ENCODE measurements around the gene PPP1R26. TPM values are rescaled to one million over a fixed set of nuclear protein-coding genes. Genes with fewer than 3 reads are reported as not detected.
"Not testable (repeated sequence)": the region's sequence is repeated elsewhere in the genome, so short reads cannot be mapped to it uniquely, and the experiment has no call there.

The PPP1R26 gene
- total RNA-seq, 2 experiments from 2014 or later, result 3.5 to 4.9 TPM

GRCh38 chr9:135447126-135447525, 32.5 kb upstream of the PPP1R26 start:
- peaks cover 3% of the 10 kb centered on the region for H3K4me1 Mint-ChIP-seq (ENCODE audit: low read depth)
- CTCF ChIA-PET, result no interaction called here
- H3K27me3 Mint-ChIP-seq, result peaks cover 6% of the 10 kb centered on the region
- no peak for DNase-seq
- no peaks in the 10 kb centered on the region for H3K36me3 Mint-ChIP-seq
- H3K4me3 Mint-ChIP-seq, result no peak overlapping the region
- intact Hi-C loops (cut with micrococcal nuclease), result no loop called here
- H3K9me3 Mint-ChIP-seq, result no peaks in the 10 kb centered on the region
- H3K27ac Mint-ChIP-seq, result no peak overlapping the region
- POLR2A ChIA-PET, result no interaction called here

DNA sequence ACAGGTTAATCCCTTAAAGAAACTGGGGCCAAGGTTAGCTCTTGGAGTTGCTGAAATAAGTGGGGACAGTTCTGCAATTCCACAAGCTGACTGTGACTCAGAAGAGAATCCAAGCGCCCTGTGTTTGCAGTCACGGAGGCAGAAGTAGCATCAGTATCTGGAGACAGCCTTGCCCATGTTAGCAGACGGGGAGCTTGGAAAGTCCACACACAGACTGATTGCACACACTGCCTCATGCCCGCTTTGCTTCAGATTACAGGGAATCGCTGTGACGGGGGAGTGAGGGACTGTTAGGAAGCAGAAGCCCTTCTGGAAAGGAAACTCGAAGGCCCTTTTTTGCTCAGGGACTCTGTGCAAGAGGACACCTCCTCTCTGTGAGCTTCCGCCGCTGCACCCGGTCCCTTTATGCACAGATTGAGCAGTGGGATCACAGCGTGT, 30.9 kb upstream of the PPP1R26 start:
- Mint-ChIP-seq H3K36me3 (no peaks in the 10 kb centered on the region), H3K27me3 (peaks cover 1% of the 10 kb centered on the region), H3K4me3 (no peak overlapping the region), H3K27ac (no peak overlapping the region), H3K4me1 (ENCODE audit: low read depth) (peaks cover 3% of the 10 kb centered on the region), H3K9me3 (no peaks in the 10 kb centered on the region)
- DNase-seq, result no peak
- intact Hi-C loops (cut with micrococcal nuclease), result no loop called here
- ChIA-PET POLR2A (no interaction called here), CTCF (no interaction called here)

DNA sequence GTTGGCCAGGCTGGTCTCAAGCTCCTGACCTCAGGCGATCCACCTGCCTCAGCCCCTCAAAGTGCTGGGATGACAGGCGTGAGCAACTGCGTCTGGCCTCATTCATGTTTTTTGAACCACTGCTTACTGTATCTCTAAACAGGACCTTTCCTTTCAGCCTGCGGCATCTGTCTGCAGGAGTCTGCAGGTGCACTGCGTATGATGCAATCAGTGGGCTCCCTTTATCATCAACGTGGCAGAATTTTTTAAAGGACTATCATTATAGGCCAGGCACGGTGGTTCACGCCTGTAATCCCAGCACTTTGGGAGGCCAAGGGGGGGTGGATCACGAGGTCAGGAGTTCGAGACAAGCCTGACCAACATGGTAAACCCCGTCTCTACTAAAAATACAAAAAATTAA, 30.1 kb upstream of the PPP1R26 start:
- CTCF ChIA-PET, POLR2A ChIA-PET, H3K4me3 Mint-ChIP-seq: not testable (repeated sequence)

DNA sequence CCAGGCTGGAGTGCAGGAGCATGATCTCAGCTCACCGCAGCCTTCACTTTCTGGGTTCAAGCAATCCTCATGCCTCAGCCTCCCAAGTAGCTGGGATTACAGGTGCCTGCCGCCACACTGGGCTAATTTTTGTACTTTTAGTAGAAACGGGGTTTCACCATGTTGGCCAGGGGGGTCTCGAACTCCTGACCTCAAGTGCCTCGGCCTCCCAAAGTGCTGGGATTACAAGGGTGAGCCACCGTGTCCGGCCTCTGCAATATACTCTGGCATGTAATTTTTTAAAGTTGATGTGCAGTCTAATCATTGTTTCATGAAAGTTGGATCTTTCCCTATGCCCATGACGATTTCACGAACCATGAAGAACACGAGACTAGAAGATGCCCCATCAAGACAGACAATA, 28.6 kb upstream of the PPP1R26 start:
- Mint-ChIP-seq H3K27ac (no peak overlapping the region), H3K4me1 (ENCODE audit: low read depth) (peaks cover 1% of the 10 kb centered on the region), H3K36me3 (no peaks in the 10 kb centered on the region), H3K4me3 (no peak overlapping the region), H3K9me3 (no peaks in the 10 kb centered on the region), H3K27me3 (peaks cover 8% of the 10 kb centered on the region)
- no peak for DNase-seq
- ChIA-PET CTCF (no interaction called here), POLR2A (no interaction called here)
- intact Hi-C loops (cut with micrococcal nuclease), result no loop called here

More for the DNA sequence above, 30.1 kb upstream of the PPP1R26 start:
- H3K4me1 Mint-ChIP-seq (ENCODE audit: low read depth); DNase-seq; H3K9me3 Mint-ChIP-seq; H3K27me3 Mint-ChIP-seq; H3K27ac Mint-ChIP-seq; H3K36me3 Mint-ChIP-seq; intact Hi-C loops (cut with micrococcal nuclease): not testable (repeated sequence)

DNA sequence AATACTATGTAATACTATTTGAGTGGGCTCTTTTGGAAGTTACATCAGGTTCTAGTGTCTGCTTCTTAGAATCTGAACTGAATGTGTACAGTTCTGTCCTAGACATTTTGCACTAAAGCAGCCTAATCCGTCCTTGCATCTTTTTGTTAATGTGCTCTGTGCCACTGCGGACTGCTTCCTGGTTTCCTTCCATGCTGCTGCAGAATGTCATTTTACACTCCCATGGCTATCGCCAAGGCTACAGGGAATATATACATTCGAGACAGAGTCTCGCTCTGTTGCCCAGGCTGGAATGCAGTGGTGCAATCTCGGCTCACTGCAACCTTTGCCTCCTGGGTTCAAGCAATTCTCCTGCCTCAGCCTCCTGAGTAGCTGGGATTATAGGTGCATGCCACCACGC, 27.7 kb upstream of the PPP1R26 start:
- DNase-seq; H3K9me3 Mint-ChIP-seq; intact Hi-C loops (cut with micrococcal nuclease); H3K36me3 Mint-ChIP-seq; H3K4me1 Mint-ChIP-seq (ENCODE audit: low read depth); POLR2A ChIA-PET; H3K27ac Mint-ChIP-seq; H3K4me3 Mint-ChIP-seq; CTCF ChIA-PET: not testable (repeated sequence)
- peaks cover 12% of the 10 kb centered on the region for H3K27me3 Mint-ChIP-seq

- Mint-ChIP-seq H3K27me3 (peaks cover 15% of the 10 kb centered on the region), H3K4me3 (no peak overlapping the region), H3K27ac (no peak overlapping the region), H3K4me1 (ENCODE audit: low read depth) (no peaks in the 10 kb centered on the region), H3K9me3 (no peaks in the 10 kb centered on the region), H3K36me3 (no peaks in the 10 kb centered on the region)
- no peak for DNase-seq
- CTCF ChIA-PET, result no interaction called here
- intact Hi-C loops (cut with micrococcal nuclease), result no loop called here
- POLR2A ChIA-PET, result no interaction called here
Measured at GRCh38 chr9:135454737-135455136, 24.8 kb upstream of the PPP1R26 start.

DNA sequence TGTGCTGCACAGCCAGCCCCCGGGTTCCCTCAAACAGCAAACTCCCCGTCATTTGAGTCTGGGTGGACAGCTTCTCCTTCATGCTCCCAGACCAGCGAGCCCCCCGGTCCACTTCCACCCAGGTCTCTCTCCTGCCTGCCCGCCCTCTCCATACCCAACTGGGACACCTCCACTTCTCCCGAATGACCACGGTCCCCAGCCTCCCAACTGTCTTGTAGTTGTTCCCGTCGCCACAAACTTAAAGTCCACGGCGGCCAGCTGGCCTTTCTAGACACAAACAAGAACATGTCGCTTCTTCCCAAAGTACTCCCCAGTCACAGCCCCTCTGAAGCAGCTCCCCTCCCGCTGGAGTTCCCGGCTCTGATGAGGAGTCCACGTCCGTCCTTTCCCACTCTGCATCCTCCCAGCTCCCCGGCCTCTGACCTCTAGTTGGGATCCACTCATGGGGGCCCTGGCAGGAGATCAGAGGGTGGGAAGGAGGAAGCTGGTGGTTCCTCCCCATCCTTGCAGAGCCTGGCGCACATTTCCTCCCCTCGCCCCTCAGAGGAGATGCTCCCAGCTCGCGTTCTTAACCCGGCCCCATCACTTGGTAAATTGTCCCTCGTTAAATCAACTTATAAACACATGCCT, 24.1 kb upstream of the PPP1R26 start:
- CTCF ChIA-PET, result no interaction called here
- intact Hi-C loops (cut with micrococcal nuclease), result no loop called here
- H3K4me3 Mint-ChIP-seq, result no peak overlapping the region
- H3K9me3 Mint-ChIP-seq, result no peaks in the 10 kb centered on the region
- no peak overlapping the region for H3K27ac Mint-ChIP-seq
- H3K36me3 Mint-ChIP-seq, result no peaks in the 10 kb centered on the region
- POLR2A ChIA-PET, result no interaction called here
- H3K4me1 Mint-ChIP-seq (ENCODE audit: low read depth), result no peaks in the 10 kb centered on the region
- DNase-seq, result no peak
- H3K27me3 Mint-ChIP-seq, result peaks cover 18% of the 10 kb centered on the region

- ChIA-PET POLR2A (no interaction called here), CTCF (no interaction called here)
- Mint-ChIP-seq H3K27ac (no peak overlapping the region), H3K4me1 (ENCODE audit: low read depth) (no peaks in the 10 kb centered on the region), H3K9me3 (no peaks in the 10 kb centered on the region), H3K36me3 (no peaks in the 10 kb centered on the region), H3K27me3 (peaks cover 23% of the 10 kb centered on the region), H3K4me3 (no peak overlapping the region)
- intact Hi-C loops (cut with micrococcal nuclease), result no loop called here
- no peak for DNase-seq
Measured at GRCh38 chr9:135456436-135457104, 23.0 kb upstream of the PPP1R26 start.

- not testable (repeated sequence) for DNase-seq, H3K9me3 Mint-ChIP-seq, H3K36me3 Mint-ChIP-seq
Measured at GRCh38 chr9:135458478-135458877, 21.1 kb upstream of the PPP1R26 start.

DNA sequence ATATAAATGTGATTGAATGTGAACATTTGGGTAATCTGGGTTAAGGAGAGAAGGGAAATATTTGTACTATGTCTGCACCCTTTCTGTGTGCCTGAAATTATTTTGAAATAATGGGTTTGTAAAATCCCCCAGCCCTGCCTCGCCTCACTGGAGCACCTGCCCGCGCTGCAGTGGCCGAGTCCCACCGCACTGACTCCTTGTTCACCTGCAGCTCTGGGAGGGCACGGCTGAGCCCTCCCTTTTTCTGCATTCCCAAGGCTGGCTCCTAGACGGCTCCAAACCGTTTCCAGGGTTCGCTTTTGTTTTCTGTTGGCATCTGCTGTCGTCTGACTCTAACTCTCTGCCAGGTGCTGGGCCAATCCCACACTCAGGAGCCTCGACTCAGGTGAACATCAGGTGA, 17.6 kb upstream of the PPP1R26 start:
- peaks cover 21% of the 10 kb centered on the region for H3K27me3 Mint-ChIP-seq
- H3K4me3 Mint-ChIP-seq, result no peak overlapping the region
- H3K27ac Mint-ChIP-seq, result no peak overlapping the region
- intact Hi-C loops (cut with micrococcal nuclease), result no loop called here
- no peak for DNase-seq
- POLR2A ChIA-PET, result no interaction called here
- no peaks in the 10 kb centered on the region for H3K36me3 Mint-ChIP-seq
- CTCF ChIA-PET, result no interaction called here
- H3K9me3 Mint-ChIP-seq, result no peaks in the 10 kb centered on the region
- no peaks in the 10 kb centered on the region for H3K4me1 Mint-ChIP-seq (ENCODE audit: low read depth)

More at GRCh38 chr9:135458478-135458877, 21.1 kb upstream of the PPP1R26 start:
- CTCF ChIA-PET; intact Hi-C loops (cut with micrococcal nuclease); H3K4me1 Mint-ChIP-seq (ENCODE audit: low read depth); H3K4me3 Mint-ChIP-seq; POLR2A ChIA-PET; H3K27ac Mint-ChIP-seq: not testable (repeated sequence)
- peaks cover 26% of the 10 kb centered on the region for H3K27me3 Mint-ChIP-seq

DNA sequence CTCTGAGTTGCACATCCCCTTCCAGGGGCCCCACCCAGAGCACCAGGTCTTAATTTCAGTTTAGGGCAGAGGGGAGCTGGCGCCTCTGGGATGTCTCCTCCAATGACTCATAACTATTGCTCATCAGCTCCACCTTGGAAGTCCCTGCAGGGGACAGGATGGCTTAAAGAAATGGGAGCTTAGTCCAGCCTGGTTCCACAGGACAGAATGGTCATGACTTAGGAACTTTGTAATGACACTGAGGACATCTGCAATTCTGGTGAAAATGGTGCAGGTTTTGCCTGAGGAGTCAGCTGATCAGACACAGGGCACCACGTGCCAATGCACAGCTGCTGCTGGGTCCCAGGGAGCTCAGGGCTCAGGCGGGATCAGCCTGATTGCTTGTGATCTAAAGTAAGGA, 16.4 kb upstream of the PPP1R26 start:
- DNase-seq, result no peak
- H3K9me3 Mint-ChIP-seq, result no peaks in the 10 kb centered on the region
- H3K27me3 Mint-ChIP-seq, result peaks cover 20% of the 10 kb centered on the region
- peaks cover 2% of the 10 kb centered on the region for H3K4me1 Mint-ChIP-seq (ENCODE audit: low read depth)
- no peak overlapping the region for H3K27ac Mint-ChIP-seq
- intact Hi-C loops (cut with micrococcal nuclease), result no loop called here
- CTCF ChIA-PET, result interaction anchor here (0.8 kb wide), 1 partner anchor 10 kb away, joined by 3 read pairs; no protein-coding TSS in a partner anchor
- H3K36me3 Mint-ChIP-seq, result no peaks in the 10 kb centered on the region
- H3K4me3 Mint-ChIP-seq, result no peak overlapping the region
- POLR2A ChIA-PET, result no interaction called here

GRCh38 chr9:135464181-135464580, 15.4 kb upstream of the PPP1R26 start:
- peaks cover 19% of the 10 kb centered on the region for H3K27me3 Mint-ChIP-seq

More at GRCh38 chr9:135464181-135464580, 15.4 kb upstream of the PPP1R26 start:
- CTCF ChIA-PET, result no interaction called here
- intact Hi-C loops (cut with micrococcal nuclease), result no loop called here
- Mint-ChIP-seq H3K9me3 (no peaks in the 10 kb centered on the region), H3K27ac (no peak overlapping the region), H3K4me3 (no peak overlapping the region), H3K36me3 (no peaks in the 10 kb centered on the region), H3K4me1 (ENCODE audit: low read depth) (peaks cover 12% of the 10 kb centered on the region)
- DNase-seq, result no peak
- POLR2A ChIA-PET, result no interaction called here
